ENCODE results near the gene CDK4.

The CDK4 gene

GRCh38 chr12:57738661-57739237 lies 13.4 kb downstream of the CDK4 start, which contains the start of gene AGAP2:
AGAP2 (minus strand) TSS chr12:57738742; CDS start chr12:57738246, 496 bp downstream.
- H3K36me3 ChIP-seq (ENCODE audit: insufficient read depth, insufficient read length, low read length), result no peaks in the 10 kb centered on the region
- peak within 1 kb of the TSS; percentile 46 for H3K9ac ChIP-seq (ENCODE audit: insufficient read length, low read depth)
- H3K9me3 ChIP-seq (ENCODE audit: insufficient read depth, low read length), result no peaks in the 10 kb centered on the region
- H3K4me1 ChIP-seq (ENCODE audit: insufficient read depth, insufficient read length), result peaks cover 6% of the 10 kb centered on the region
- H3K4me3 ChIP-seq (ENCODE audit: insufficient read length, low read depth), result peak within 1 kb of the TSS; percentile 44
- TF ChIP-seq YY1 (IDR thresholded peaks at IDR 0.05; ENCODE audit: insufficient read depth, insufficient read length), result no peak
- TF ChIP-seq SUZ12 (IDR thresholded peaks at IDR 0.05; ENCODE audit: extremely low read depth, insufficient read depth, insufficient read length), result no peak
- TF ChIP-seq ZNF274 (IDR thresholded peaks at IDR 0.05; ENCODE audit: low read depth, low read length), result no peak
- peaks cover 80% of the 10 kb centered on the region for H3K27me3 ChIP-seq (ENCODE audit: insufficient read depth, insufficient read length)
- no peak for DNase-seq (ENCODE audit: low read depth, low spot score)

GRCh38 chr12:57737467-57738460 lies 14.3 kb downstream of the CDK4 start:
- Histone ChIP-seq H3K36me3 (ENCODE audit: insufficient read depth, insufficient read length, low read length) (no peaks in the 10 kb centered on the region), H3K27me3 (ENCODE audit: insufficient read depth, insufficient read length) (peaks cover 89% of the 10 kb centered on the region), H3K4me3 (ENCODE audit: insufficient read length, low read depth) (peak overlapping the region; percentile 44), H3K9me3 (ENCODE audit: insufficient read depth, low read length) (no peaks in the 10 kb centered on the region), H3K4me1 (ENCODE audit: insufficient read depth, insufficient read length) (peaks cover 6% of the 10 kb centered on the region), H3K9ac (ENCODE audit: insufficient read length, low read depth) (peak overlapping the region; percentile 44)
- no peak for TF ChIP-seq YY1 (IDR thresholded peaks at IDR 0.05; ENCODE audit: insufficient read depth, insufficient read length)
- peak; percentile 65 for TF ChIP-seq SUZ12 (IDR thresholded peaks at IDR 0.05; ENCODE audit: extremely low read depth, insufficient read depth, insufficient read length)
- no peak for DNase-seq (ENCODE audit: low read depth, low spot score)

GRCh38 chr12:57736741-57737466 lies 15.2 kb downstream of the CDK4 start:
- Histone ChIP-seq H3K9me3 (ENCODE audit: insufficient read depth, low read length) (no peaks in the 10 kb centered on the region), H3K9ac (ENCODE audit: insufficient read length, low read depth) (peak overlapping the region; percentile 44), H3K4me3 (ENCODE audit: insufficient read length, low read depth) (peak overlapping the region; percentile 44), H3K4me1 (ENCODE audit: insufficient read depth, insufficient read length) (peaks cover 3% of the 10 kb centered on the region), H3K27me3 (ENCODE audit: insufficient read depth, insufficient read length) (peaks cover 89% of the 10 kb centered on the region), H3K36me3 (ENCODE audit: insufficient read depth, insufficient read length, low read length) (no peaks in the 10 kb centered on the region)
- DNase-seq (ENCODE audit: low read depth, low spot score), result no peak
- TF ChIP-seq ZNF274 (IDR thresholded peaks at IDR 0.05; ENCODE audit: low read depth, low read length), result no peak
- no peak for TF ChIP-seq YY1 (IDR thresholded peaks at IDR 0.05; ENCODE audit: insufficient read depth, insufficient read length)
- TF ChIP-seq SUZ12 (IDR thresholded peaks at IDR 0.05; ENCODE audit: extremely low read depth, insufficient read depth, insufficient read length), result peak; percentile 15

GRCh38 chr12:57735952-57736740 lies 16.0 kb downstream of the CDK4 start:
- Histone ChIP-seq H3K9ac (ENCODE audit: insufficient read length, low read depth) (peak overlapping the region; percentile 43), H3K27me3 (ENCODE audit: insufficient read depth, insufficient read length) (peaks cover 89% of the 10 kb centered on the region), H3K36me3 (ENCODE audit: insufficient read depth, insufficient read length, low read length) (no peaks in the 10 kb centered on the region), H3K4me1 (ENCODE audit: insufficient read depth, insufficient read length) (peaks cover 3% of the 10 kb centered on the region), H3K9me3 (ENCODE audit: insufficient read depth, low read length) (no peaks in the 10 kb centered on the region), H3K4me3 (ENCODE audit: insufficient read length, low read depth) (peak overlapping the region; percentile 44)
- TF ChIP-seq YY1 (IDR thresholded peaks at IDR 0.05; ENCODE audit: insufficient read depth, insufficient read length), result no peak
- no peak for TF ChIP-seq ZNF274 (IDR thresholded peaks at IDR 0.05; ENCODE audit: low read depth, low read length)
- TF ChIP-seq SUZ12 (IDR thresholded peaks at IDR 0.05; ENCODE audit: extremely low read depth, insufficient read depth, insufficient read length), result no peak
- no peak for DNase-seq (ENCODE audit: low read depth, low spot score)

- Histone ChIP-seq H3K9me3 (ENCODE audit: insufficient read depth, low read length) (no peaks in the 10 kb centered on the region), H3K27me3 (ENCODE audit: insufficient read depth, insufficient read length) (peaks cover 83% of the 10 kb centered on the region), H3K9ac (ENCODE audit: insufficient read length, low read depth) (no peak overlapping the region), H3K4me3 (ENCODE audit: insufficient read length, low read depth) (peak overlapping the region; percentile 44), H3K4me1 (ENCODE audit: insufficient read depth, insufficient read length) (peaks cover 3% of the 10 kb centered on the region), H3K36me3 (ENCODE audit: insufficient read depth, insufficient read length, low read length) (no peaks in the 10 kb centered on the region)
- TF ChIP-seq YY1 (IDR thresholded peaks at IDR 0.05; ENCODE audit: insufficient read depth, insufficient read length) (no peak), ZNF274 (IDR thresholded peaks at IDR 0.05; ENCODE audit: low read depth, low read length) (no peak), SUZ12 (IDR thresholded peaks at IDR 0.05; ENCODE audit: extremely low read depth, insufficient read depth, insufficient read length) (no peak)
- DNase-seq (ENCODE audit: low read depth, low spot score), result no peak
These were observed 16.8 kb downstream of the CDK4 start for GRCh38 chr12:57735198-57735855.

GRCh38 chr12:57734591-57734990 lies 17.5 kb downstream of the CDK4 start:
- H3K36me3 ChIP-seq (ENCODE audit: insufficient read depth, insufficient read length, low read length), result no peaks in the 10 kb centered on the region
- H3K9me3 ChIP-seq (ENCODE audit: insufficient read depth, low read length), result no peaks in the 10 kb centered on the region
- DNase-seq (ENCODE audit: low read depth, low spot score), result no peak
- H3K9ac ChIP-seq (ENCODE audit: insufficient read length, low read depth), result no peak overlapping the region
- TF ChIP-seq YY1 (IDR thresholded peaks at IDR 0.05; ENCODE audit: insufficient read depth, insufficient read length) (no peak), SUZ12 (IDR thresholded peaks at IDR 0.05; ENCODE audit: extremely low read depth, insufficient read depth, insufficient read length) (no peak), ZNF274 (IDR thresholded peaks at IDR 0.05; ENCODE audit: low read depth, low read length) (no peak)
- peaks cover 3% of the 10 kb centered on the region for H3K4me1 ChIP-seq (ENCODE audit: insufficient read depth, insufficient read length)
- peaks cover 79% of the 10 kb centered on the region for H3K27me3 ChIP-seq (ENCODE audit: insufficient read depth, insufficient read length)
- no peak overlapping the region for H3K4me3 ChIP-seq (ENCODE audit: insufficient read length, low read depth)
